NCI-H2107 treated with DMSO at 0.1 percent for 48 hours (cell line): ENCODE data around the gene ADGRB3.
"Not testable (repeated sequence)": the region's sequence is repeated elsewhere in the genome, so short reads cannot be mapped to it uniquely, and the experiment has no call there.

Experiments
- DNase-seq: peaks from one replicate; lab custom pipeline; 2025; ENCODE audit not compliant: unreplicated experiment; lab: John Stamatoyannopoulos, UW

The ADGRB3 gene

GRCh38 chr6:68912805-68913204, 277.7 kb downstream of the ADGRB3 start:
- not testable (repeated sequence) for DNase-seq

- DNase-seq, result peak; percentile 14
These were observed 280.5 kb downstream of the ADGRB3 start for GRCh38 chr6:68915586-68915985.

GRCh38 chr6:68919537-68919936, 284.5 kb downstream of the ADGRB3 start:
- DNase-seq, result no peak

- no peak for DNase-seq
These were observed 306.3 kb downstream of the ADGRB3 start for GRCh38 chr6:68941345-68941744.

GRCh38 chr6:68947721-68948120, 312.6 kb downstream of the ADGRB3 start:
- DNase-seq, result no peak

- DNase-seq, result no peak
These were observed 316.2 kb downstream of the ADGRB3 start for GRCh38 chr6:68951270-68951669.

GRCh38 chr6:68958327-68958726, 323.2 kb downstream of the ADGRB3 start:
- peak; percentile 12 for DNase-seq

GRCh38 chr6:68967549-68968300, 332.6 kb downstream of the ADGRB3 start:
- peak; percentile 53 for DNase-seq

GRCh38 chr6:68968301-68968649, 333.2 kb downstream of the ADGRB3 start:
- DNase-seq, result no peak

GRCh38 chr6:68973066-68973465, 338.0 kb downstream of the ADGRB3 start:
- no peak for DNase-seq

- peak; percentile 36 for DNase-seq
These were observed 340.0 kb downstream of the ADGRB3 start for GRCh38 chr6:68975064-68975463.

- DNase-seq, result no peak
These were observed 340.7 kb downstream of the ADGRB3 start for GRCh38 chr6:68975816-68976215.

GRCh38 chr6:68976260-68976659, 341.2 kb downstream of the ADGRB3 start:
- no peak for DNase-seq

- no peak for DNase-seq
These were observed 343.3 kb downstream of the ADGRB3 start for GRCh38 chr6:68978411-68978810.

- DNase-seq, result not testable (repeated sequence)
These were observed 346.6 kb downstream of the ADGRB3 start for GRCh38 chr6:68981668-68982067.

GRCh38 chr6:68988698-68989097, 353.6 kb downstream of the ADGRB3 start:
- DNase-seq, result no peak

GRCh38 chr6:68990317-68990716, 355.2 kb downstream of the ADGRB3 start:
- no peak for DNase-seq

- DNase-seq, result no peak
These were observed 358.8 kb downstream of the ADGRB3 start for GRCh38 chr6:68993911-68994310.

GRCh38 chr6:68994521-68994920, 359.4 kb downstream of the ADGRB3 start:
- no peak for DNase-seq

GRCh38 chr6:69005199-69005598, 370.1 kb downstream of the ADGRB3 start:
- no peak for DNase-seq

- no peak for DNase-seq
These were observed 372.7 kb downstream of the ADGRB3 start for GRCh38 chr6:69007781-69008180.

- no peak for DNase-seq
These were observed 377.1 kb downstream of the ADGRB3 start for GRCh38 chr6:69012211-69012610.

- DNase-seq, result no peak
These were observed 377.8 kb downstream of the ADGRB3 start for GRCh38 chr6:69012876-69013275.
